Lung microvascular endothelial cell (primary cell): ENCODE data around the gene EME2. TPM values are rescaled to one million over a fixed set of nuclear protein-coding genes. Genes with fewer than 3 reads are reported as not detected.
"Not testable (repeated sequence)": the region's sequence is repeated elsewhere in the genome, so short reads cannot be mapped to it uniquely, and the experiment has no call there.

Experiments used
- DNase-seq, 2 donors: peaks; one replicate each; pipeline versions ENCODE4 v3.0.0 to v3.0.0-alpha.2; 2010; ENCODE audit warnings: low read depth in 2 of 2
- total RNA-seq: library from RNA; depleted of rRNA; stranded (reverse); fragments of >200 nt; gene quantifications from 2 replicates; pipeline ENCODE4 v1.2.1, GENCODE V29; 2014

EME2 gene
- total RNA-seq, 1 donor from 2014 or later = 4.0 TPM

DNA sequence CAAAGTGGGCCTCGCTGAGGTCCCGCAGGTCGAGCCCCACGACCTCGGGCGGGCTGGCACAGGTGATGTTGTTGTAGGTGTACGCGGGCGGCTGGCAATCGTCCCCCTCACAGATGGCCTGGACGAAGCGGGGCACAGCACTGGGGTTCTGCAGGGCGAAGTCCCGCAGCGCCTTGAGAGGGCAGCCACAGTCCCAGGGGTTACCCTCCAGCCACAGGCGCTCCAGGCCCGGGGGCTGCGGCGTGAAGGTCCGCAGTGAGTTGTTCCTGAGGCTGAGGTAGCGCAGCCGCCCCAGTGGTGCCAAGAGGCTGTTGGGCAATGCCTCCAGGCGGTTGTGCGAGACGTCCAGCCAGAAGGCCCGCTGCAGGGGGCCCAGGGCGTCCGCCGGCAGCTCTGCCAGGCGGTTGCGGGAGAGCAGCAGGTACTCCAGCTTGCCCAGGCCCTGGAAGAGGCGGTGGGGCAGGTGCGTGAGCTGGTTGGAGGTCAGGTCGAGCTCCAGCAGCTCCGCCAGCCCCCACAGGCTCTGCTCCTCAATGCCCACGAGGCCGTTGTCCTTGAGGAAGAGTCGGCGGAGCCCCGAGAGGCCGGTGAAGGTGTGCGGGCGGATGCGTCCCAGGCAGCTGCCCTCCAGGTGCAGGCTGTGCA lies 18.1 kb downstream of the EME2 start:
- no peak for DNase-seq

DNA sequence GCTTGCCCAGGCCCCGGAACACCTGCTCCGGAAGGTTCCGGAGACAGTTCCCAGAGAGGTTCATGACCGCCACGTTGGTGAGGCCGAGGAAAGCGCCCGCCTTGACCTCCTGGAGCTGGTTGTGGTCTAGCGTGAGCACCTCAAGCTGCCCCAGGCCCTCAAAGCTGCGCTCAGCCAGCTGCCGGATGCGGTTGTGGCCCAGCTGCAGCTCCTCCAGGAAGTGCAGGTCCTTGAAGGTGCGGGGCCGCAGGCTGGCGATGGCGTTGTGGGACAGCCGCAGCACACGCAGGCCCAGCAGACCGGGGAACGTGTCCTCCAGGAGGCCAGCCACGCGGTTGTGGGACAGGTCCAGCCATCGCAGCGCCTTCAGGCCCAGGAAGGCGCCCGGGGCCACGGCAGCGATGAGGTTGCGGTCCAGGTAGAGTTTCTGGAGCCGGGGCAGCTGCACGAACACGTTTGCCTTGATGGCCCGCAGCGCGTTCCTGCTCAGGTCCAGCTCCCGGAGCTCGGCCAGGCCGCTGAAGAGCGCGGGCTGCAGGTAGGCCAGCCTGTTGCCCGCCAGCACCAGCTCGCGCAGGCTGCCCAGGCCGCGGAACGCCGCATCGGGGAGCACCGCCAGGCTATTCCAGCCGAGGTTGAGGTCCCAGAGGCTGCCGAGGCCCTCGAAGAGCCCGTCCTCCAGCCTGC lies 18.8 kb downstream of the EME2 start:
- DNase-seq = no peak

DNA sequence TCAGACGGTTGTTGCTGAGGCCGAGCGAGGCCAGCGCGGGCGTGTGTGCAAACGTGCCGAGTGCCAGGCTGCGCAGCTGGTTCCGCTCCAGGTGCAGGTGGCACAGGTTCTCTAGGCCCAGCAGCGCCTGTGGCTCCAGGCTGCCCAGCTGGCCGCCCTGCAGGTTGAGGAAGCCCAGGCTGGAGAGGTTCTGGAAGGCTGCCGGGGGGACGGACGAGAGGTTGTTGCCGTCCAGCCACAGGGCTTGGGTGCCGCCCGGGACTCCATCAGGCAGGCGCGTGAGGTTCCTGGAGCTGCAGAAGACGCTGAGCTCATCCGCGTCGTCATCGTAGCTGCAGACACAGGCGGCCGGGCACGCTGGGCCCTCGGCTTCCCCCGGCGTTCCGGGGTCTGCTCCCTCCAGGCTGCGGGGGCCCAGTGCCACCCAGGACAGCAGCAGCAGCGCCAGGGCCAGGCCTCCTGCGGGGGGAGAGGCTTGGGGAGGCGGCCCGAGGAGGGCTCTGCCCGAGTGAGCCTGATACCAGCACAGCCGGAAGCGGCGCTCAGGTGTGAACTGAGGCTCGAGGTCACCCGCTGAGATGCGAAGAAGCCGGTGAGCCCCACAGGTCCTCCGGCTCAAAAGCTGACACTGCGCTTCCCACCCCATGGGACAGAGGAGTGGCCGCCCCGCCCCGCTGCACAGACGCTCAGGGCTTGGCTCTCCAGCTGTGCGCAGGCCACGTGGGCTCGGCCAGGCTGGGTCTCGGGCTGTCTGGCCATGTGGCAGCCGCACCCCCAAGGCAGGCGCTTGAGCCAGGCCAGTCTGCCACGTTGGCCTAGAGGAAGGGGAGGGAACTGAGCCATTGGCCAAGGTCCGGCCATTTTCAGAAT lies 19.6 kb downstream of the EME2 start:
- DNase-seq = no peak

DNA sequence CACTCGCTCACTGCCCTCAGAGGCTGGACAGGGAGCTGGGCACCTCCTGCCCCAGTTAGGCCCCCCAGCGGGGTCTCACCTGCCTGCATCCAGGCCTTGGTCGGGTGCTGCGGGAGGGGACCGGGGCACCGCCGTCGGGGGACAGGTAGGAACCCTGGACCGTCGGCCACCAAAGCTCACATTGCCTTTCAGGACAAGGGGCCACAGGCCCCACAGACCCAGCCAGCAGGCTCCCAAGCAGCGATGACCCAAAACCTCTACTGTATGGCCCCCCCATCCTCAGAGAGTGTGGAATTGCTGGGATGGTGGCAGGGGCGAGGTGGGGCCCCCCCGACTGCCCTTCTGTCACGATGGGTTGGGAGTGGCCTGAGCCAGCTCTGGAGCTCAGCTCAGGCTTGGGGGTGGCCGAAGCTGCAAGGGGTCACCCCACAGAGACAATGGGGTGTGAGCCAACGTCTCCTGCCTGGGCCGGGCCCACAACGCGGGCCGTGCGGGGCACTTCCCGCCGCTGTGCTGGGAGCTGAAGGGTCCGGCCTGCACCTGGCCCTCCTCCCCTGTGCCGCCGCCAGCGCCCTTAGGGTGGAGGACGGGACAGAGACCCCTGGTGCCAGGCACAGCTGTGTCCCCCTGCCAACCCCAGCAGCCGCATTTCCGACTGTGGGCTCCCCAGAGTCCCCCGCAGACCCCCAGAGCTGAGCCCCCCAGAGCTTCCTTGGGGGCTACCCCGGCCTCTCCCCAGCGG lies 20.4 kb downstream of the EME2 start:
- no peak for DNase-seq

DNA sequence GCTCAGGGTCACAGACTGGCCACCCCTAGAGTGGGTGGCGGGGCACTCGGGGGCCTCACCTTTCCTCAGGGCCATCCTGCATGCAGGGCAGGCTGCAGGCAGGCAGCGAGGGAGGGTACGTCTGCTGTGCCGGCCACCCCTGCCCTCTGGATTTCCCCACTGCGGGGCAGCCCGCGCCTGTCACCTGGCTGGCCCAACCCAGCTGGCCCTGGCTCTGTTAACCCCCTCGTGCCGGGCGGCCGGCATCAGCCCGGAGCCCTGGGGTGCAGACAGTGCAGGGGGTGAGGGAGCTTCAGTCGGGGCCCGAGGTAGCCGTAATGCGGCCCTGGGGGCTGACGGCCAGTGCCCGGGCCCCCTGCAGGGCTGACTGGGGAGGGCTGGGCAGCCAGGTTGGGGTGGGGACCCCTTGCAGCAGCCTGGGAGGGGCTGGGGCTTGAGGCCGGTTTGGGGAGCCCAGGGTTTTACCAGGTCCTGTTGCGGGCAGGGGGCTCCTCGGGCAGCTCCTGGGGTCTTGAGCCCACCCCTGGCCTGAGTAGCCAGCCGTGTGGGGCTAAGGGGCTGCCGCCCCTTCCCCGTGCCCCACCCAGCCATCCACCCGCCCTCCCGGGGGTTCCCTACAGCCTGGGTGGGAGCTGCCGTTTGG lies 21.1 kb downstream of the EME2 start, which contains the start of gene IGFALS:
IGFALS (minus strand) TSS at position 128 of the 643 bp plus-strand sequence; CDS start at position 75, 53 bp downstream.
- DNase-seq = no peak

DNA sequence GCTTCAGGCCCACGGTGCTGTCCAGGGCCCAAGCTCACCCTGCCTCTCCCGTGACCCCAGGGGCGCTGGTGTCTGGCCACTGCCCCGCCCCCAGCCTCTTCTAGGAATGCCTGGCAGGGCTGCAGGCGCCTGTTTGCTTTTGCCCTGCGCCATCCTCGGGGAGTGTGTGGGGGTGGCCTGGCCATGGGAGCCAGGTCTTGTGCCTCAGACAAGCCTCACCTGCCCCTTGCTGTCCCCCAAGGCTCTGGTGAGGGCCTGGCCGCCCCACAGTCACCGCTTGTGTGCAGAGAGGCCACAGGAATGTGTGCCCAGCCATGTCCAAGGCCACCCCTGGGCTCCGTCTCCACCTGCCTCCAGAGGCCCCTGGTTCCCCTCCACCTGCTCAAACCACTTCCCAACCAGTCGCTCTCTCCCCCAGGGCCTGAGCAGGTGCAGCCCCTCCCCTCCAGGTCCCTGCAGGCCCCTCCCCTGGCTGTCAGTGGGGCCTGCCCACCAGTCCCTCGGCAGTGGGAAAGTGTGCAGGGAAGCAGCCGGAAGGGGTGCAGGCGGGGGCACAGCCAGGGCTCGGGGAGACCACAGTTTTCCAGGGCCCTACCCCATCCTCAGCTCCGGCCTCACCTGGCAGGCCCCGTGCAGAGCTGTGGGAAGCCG lies 21.7 kb downstream of the EME2 start:
- DNase-seq = no peak

DNA sequence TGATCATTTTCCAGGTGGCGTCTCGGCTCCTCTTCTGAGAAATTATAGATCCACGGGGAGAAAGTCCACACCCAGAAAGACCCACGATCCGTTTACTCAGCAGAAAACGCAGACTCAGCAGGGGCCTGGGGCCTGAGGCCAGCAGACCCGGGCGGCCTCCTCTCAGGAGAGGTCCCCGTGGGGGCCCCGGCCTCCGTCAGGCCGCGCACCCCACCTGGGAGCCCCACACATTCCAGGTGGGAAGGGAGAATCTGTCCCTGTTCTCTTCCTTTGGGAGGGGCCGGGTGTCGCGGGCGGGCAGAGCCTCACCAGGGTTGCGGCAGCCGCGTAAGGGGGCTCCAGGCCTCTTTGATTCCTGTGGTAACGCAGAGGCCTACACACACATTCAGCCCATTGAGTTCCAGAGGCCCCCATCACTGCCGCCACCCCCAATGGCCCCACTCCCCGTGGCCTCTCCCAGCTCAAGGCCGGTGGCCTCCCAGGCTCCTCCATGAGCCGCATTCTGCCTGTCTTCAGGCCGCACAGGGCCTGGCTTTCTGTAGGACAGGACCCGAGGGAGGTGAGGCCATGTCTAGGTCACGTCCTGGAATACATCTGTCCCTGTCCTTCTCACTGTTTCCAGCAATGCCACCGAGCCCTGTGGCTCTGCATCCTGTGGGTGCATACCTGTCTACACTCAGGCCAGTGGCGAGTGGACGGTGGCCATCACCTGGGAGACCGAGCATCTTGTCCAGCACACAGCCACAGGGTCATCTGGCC lies 22.5 kb downstream of the EME2 start:
- DNase-seq = no peak

DNA sequence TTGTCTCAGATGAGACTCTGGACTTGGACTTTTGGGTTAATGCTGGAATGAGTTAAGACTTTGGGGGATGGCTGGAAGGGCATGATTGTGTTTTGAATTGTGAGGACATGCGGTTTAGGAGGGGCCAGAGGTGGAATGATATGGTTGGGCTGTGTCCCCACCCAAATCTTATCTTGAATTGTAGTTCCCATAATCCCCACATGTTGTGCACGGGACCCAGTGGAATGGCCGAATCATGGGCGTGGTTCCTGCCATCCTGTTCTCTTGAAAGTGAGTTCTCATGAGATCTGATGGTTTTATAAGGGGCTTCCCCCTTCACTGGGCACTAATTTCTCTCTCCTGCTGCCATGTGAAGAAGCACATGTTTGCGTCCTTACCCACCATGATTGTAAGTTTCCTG lies 26.7 kb downstream of the EME2 start:
- not testable (repeated sequence) for DNase-seq

DNA sequence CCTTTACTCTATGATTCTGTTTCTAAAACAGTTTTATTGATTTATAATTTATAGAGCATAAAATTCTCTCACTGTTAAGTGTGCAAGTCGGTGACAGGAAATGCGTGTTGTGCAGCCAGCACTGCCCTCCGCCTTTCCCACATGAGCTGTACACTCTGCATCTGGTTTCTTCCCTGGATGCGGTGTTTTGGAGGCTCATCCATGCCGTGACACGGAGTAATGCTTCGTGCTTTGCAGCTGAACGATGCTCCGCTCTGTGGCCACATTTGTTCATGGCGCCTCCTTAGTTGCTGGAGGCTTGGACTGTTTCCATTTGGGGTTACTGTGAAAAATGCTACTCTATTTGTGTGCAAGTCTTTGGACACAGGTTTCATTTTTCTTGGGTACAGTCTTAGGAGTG lies 28.1 kb downstream of the EME2 start:
- DNase-seq = no peak

DNA sequence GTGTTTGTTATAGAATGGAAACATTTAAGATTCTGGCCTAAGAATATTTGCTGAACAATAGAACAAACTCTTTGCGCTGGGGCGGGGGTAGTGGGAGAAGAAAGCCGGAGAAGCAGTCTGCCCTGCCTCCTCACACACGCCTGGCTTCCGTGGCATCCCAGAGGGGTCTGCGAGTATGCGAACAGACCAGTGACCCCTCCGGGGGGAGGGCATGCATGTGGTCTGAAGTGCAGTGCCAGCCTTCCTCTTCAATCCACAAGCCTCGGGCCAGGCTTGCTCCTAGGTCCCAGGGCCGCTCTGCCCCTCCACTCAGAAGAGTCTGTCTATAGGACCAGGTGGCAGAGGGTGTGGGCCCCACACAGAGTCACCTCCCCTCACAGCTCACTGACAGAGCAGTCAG lies 35.0 kb downstream of the EME2 start:
- no peak for DNase-seq

DNA sequence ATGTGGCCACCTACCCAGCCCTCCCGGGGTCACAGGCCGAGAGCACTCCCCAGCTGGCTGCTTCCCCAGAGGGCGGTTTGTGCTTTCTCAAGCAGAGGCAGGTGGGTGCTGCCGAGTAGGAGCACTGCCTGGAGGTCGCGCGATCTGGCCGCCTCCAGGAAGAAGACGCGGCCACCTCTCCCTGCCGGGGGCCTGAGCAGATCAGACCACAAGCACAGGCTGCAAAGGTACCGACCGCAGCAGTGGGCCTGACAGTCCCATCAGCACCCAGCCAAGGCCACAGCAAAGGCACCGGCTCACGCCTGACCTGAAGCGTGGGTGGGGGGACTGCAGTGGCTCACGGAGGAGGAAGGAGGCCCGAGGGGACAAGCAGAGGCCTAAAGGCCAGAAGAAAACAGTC lies 36.1 kb downstream of the EME2 start:
- no peak for DNase-seq

DNA sequence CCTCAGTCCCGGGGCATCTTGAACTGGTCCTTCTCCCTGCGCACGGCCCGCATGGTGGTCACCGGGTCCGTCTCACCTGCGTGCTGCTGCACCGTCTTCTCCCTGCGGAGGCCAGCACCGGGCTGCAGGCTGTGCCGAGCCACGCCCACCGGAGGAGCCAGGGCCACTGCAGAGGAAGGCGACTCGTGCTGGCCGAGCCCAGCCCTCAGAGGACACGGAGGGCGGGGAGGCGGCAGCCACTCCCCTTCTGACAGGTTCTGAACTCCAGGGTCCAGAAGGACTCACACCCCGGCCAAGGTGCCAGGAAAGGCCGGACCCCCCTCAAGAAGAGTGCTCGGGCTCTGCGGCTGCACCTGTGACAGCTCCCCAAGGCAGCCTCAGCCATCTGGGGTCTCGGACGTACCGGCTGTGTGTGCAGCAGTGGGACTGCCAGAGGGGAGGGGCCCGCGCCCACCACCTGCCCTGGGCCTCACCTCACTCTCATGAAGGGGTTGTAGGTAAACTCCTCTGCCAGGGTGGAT lies 36.7 kb downstream of the EME2 start:
- no peak for DNase-seq

DNA sequence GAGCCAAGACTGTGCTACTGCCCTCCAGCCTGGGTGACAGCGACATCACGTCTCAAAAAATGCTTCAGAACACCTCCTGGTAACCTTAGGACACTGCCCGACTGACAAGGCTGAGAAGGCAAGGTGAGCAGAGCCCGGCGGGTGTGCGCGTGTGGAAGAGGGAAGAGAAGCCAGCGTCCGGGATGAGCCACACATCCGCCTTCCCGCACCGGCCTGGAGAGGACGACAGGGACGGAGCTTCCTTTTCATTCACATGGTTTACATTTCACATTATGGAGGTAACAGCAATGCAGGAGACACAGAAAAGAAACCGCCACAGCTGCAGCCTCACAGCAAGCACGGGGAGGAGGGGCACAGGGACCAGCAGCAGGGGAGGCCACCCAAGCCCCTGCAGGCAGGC lies 37.5 kb downstream of the EME2 start:
- DNase-seq = no peak

DNA sequence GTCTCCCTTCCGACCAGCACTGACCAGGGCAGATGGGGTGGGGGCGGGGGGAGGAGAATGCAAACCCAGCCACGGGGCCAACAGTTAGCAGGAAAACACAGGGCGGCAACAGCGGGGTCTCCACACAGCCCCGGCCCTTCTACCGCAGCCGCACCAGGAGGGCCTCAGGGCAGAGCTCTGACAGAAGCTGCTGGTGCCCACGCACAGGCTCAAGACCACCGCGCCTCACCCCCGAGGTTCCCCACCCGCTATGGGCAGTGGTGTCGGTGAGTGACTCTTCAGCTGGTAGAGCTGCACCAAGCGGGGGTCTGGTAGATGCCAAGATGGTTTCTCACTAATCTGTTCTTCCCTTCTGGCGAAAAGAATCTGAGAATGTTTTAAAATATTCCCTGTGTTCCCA lies 37.9 kb downstream of the EME2 start:
- no peak for DNase-seq

DNA sequence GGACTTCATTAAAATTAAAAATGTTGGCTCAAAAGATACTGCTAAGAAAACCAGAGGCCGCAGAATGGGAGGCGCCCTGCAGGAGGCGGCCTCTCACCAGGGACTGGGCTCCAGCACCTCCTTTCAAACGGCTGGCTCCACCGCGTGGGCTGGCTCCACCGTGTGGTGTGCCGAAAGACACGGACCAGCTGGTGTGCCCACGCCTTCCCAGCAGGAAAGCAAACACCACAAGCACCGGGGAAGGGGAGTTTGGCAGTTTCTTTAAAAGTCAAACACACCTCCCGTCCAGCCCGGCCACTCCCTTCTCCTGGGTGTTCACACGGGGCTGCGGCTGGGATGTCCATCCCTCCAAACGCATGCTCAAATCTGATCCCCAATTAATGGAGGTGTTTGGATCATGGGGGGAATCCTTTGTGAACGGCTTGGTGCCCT lies 40.1 kb downstream of the EME2 start:
- DNase-seq = peak; percentile 53 to 82

DNA sequence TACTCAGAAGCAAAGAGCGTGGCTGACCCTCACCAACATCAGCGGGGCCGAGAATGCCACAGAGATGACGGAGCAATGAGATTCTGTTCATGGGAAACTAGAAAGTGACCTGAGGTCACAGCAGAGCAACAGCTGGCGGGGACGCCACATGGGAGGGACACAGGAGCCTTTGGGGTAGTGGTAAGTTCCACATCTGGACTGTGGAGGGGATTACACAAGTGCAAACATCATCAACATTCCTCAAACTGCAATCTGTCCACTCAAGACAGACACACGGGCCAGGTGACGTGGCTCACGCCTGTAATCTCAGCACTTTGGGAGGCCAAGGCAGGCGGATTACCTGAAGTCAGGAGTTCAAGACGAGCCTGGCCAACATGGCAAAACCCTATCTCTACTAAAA lies 42.9 kb downstream of the EME2 start:
- no peak for DNase-seq

DNA sequence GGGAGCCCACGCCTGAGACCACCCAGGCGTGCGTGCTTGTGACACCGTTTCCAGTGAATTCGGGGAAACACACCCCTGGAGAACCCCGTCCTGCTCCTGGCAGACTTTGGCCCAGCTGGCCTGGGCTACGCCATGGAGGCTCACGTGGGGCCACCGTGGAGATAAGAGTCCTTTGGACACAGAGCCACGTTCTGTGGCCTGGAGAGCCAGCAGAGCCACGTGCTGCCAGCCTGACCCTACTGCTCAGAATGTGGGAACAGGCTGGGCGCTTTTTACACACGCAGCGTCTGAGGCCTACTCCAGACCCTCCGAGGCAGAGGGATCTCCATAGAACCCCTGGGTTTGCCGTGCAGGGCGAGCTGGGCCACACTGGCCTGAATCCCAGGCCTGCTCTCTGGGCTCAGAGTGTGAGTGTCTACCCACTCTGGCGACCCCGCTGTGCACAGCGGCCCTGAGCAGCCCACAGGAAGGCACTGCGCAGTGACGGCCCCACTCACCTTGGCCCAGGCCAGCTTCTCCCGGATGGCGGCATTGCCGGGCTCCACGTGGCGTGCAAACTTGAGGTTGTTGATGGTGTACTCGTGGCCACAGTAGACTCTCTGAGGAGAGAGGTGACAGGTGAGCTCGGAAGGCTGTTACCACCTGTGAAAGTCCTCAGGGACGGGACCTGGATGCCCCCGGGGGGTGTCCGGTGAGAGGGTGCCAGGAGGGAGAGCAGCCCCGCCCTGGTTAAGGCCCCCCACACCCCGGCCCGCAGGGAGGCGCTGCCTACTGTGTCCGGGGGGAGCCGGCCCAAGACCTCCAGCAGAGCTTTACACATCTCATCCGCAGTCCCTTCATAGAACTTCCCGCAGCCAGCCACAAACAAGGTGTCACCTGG lies 44.0 kb downstream of the EME2 start:
- no peak for DNase-seq

DNA sequence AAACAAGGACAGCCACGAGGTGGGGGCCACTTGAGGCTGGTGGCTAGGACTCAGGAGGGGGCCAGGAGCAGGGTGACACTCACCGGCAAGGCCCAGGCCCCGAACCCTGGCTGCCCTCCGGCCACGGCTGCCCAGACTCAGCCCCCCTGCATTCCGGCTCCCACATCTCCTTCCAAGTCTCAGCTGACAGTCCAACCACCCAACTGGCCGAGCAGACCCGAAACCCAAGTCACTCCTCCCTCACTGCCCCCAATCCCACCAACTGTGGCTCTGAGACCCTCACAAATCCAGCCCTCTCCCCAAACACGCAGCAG lies 44.6 kb downstream of the EME2 start:
- DNase-seq = no peak

DNA sequence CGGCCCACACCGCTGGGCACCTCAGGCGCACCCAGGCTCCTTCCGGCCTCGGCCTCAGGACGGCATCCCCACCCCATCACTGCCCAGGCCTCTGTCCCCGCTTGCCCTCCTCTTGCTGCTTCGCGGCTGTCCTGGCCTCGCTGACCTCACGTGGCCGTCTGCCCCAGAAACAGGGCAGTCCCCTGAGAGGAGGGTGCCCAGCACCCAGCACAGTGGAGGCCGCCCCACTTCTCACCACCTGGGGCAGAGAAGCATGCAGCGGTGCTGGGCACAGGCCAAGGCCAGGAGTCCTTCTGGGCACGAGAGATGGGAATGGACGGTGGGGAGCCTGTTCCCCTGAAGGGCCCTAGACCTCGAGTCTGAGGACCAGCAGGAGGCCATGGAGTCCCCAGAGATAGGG lies 45.1 kb downstream of the EME2 start:
- DNase-seq = no peak
